ENCODE measurements around the gene LGALS3. TPM values are rescaled to one million over a fixed set of nuclear protein-coding genes. Genes with fewer than 3 reads are reported as not detected.
"Not testable (repeated sequence)": the region's sequence is repeated elsewhere in the genome, so short reads cannot be mapped to it uniquely, and the experiment has no call there.

The LGALS3 gene
- 235 TPM for total RNA-seq
- 241 TPM for polyA plus RNA-seq (ENCODE audit: insufficient read depth, low read depth, low replicate concordance)
- long read RNA-seq, donor 1, transcript LGALS3-201 (6 exons, 1,146 nt), result major isoform, 10 of 17 reads
- long read RNA-seq, donor 1, partial matches to known transcripts, result 5 of 17 reads
- long read RNA-seq, donor 1, other reads (novel, unspliced or antisense), result 0 of 17 reads
- long read RNA-seq, donor 2, transcript LGALS3-201 (6 exons, 1,146 nt), result major isoform, 18 of 38 reads
- long read RNA-seq, donor 2, transcript LGALS3-207 (4 exons, 1,734 nt), result minor isoform, 5 of 38 reads
- long read RNA-seq, donor 2, partial matches to known transcripts, result 15 of 38 reads
- long read RNA-seq, donor 2, other reads (novel, unspliced or antisense), result 0 of 38 reads
- long read RNA-seq, donor 3, transcript LGALS3-207 (4 exons, 1,734 nt), result minor isoform, 6 of 62 reads
- long read RNA-seq, donor 3, transcript LGALS3-201 (6 exons, 1,146 nt), result major isoform, 34 of 62 reads
- long read RNA-seq, donor 3, partial matches to known transcripts, result 21 of 62 reads
- long read RNA-seq, donor 3, other reads (novel, unspliced or antisense), result 0 of 62 reads
- long read RNA-seq, donor 4, transcript LGALS3-201 (6 exons, 1,146 nt), result major isoform, 5 of 7 reads
- long read RNA-seq, donor 4, partial matches to known transcripts, result 0 of 7 reads
- long read RNA-seq, donor 4, other reads (novel, unspliced or antisense), result 0 of 7 reads
- long read RNA-seq, donor 5, result 0 reads
- long read RNA-seq, donor 6, transcript LGALS3-201 (6 exons, 1,146 nt), result major isoform, 30 of 82 reads
- long read RNA-seq, donor 6, transcript LGALS3-207 (4 exons, 1,734 nt), result minor isoform, 8 of 82 reads
- long read RNA-seq, donor 6, partial matches to known transcripts, result 44 of 82 reads
- long read RNA-seq, donor 6, other reads (novel, unspliced or antisense), result 0 of 82 reads
- long read RNA-seq, donor 7, transcript LGALS3-201 (6 exons, 1,146 nt), result major isoform, 187 of 238 reads
- long read RNA-seq, donor 7, transcript LGALS3-207 (4 exons, 1,734 nt), result minor isoform, 11 of 238 reads
- long read RNA-seq, donor 7, partial matches to known transcripts, result 22 of 238 reads
- long read RNA-seq, donor 7, other reads (novel, unspliced or antisense), result 18 of 238 reads
- long read RNA-seq, donor 8, transcript LGALS3-207 (4 exons, 1,734 nt), result minor isoform, 6 of 30 reads
- long read RNA-seq, donor 8, transcript LGALS3-201 (6 exons, 1,146 nt), result major isoform, 16 of 30 reads
- long read RNA-seq, donor 8, partial matches to known transcripts, result 8 of 30 reads
- long read RNA-seq, donor 8, other reads (novel, unspliced or antisense), result 0 of 30 reads
- long read RNA-seq, donor 9, transcript LGALS3-201 (6 exons, 1,146 nt), result major isoform, 12 of 20 reads
- long read RNA-seq, donor 9, partial matches to known transcripts, result 6 of 20 reads
- long read RNA-seq, donor 9, other reads (novel, unspliced or antisense), result 0 of 20 reads
- long read RNA-seq, donor 10, transcript LGALS3-201 (6 exons, 1,146 nt), result major isoform, 9 of 22 reads
- long read RNA-seq, donor 10, partial matches to known transcripts, result 12 of 22 reads
- long read RNA-seq, donor 10, other reads (novel, unspliced or antisense), result 0 of 22 reads

GRCh38 chr14:55129086-55129427, at the start of gene LGALS3:
Gene LGALS3 (plus strand): TSS chr14:55129252. CDS start chr14:55137374, 8,122 bp downstream.
- Histone ChIP-seq H3K9me3 (ENCODE audit: control insufficient read depth in 2 of 3, insufficient read depth in 1 of 3, low read length in 3 of 3) (no peaks in the 10 kb centered on the region), H3K4me3 (ENCODE audit: low read length in 3 of 3) (peak within 1 kb of the TSS; percentile 37 to 80 (median 79)), H3K9ac (ENCODE audit: low read length in 3 of 3) (peak within 1 kb of the TSS in 2 of 3 donors; percentile 60 to 76), H3K27ac (ENCODE audit: low read depth in 2 of 2, low read length in 2 of 2) (peak within 1 kb of the TSS; percentile 75 to 82), H3K27me3 (ENCODE audit: control insufficient read depth, insufficient read depth, low read length) (no peaks in the 10 kb centered on the region), H3K36me3 (ENCODE audit: control insufficient read depth in 2 of 3, insufficient read depth in 3 of 3, low read length in 3 of 3) (no peaks in the 10 kb centered on the region), H3K4me1 (ENCODE audit: control insufficient read depth in 2 of 3, insufficient read depth in 2 of 3, low read depth in 1 of 3, low read length in 3 of 3) (peaks cover 0 to 10% (median 4%) of the 10 kb centered on the region in 3 donors)
- TF ChIP-seq CTCF (IDR thresholded peaks at IDR 0.05; ENCODE audit: borderline replicate concordance, extremely low read depth, insufficient read depth), result no peak
- peak in 4 of 5 donors; percentile 29 to 92 (median 54) for DNase-seq
- intact Hi-C loops (cut with DNase I), result no loop called here
- no peak for FAIRE-seq

GRCh38 chr14:55079961-55080360, 49.1 kb upstream of the LGALS3 start:
- H3K9ac ChIP-seq (ENCODE audit: low read length in 3 of 3); H3K27me3 ChIP-seq (ENCODE audit: control insufficient read depth, insufficient read depth, low read length); H3K4me1 ChIP-seq (ENCODE audit: control insufficient read depth in 2 of 3, insufficient read depth in 2 of 3, low read depth in 1 of 3, low read length in 3 of 3); intact Hi-C loops (cut with DNase I); DNase-seq; H3K27ac ChIP-seq (ENCODE audit: low read depth in 2 of 2, low read length in 2 of 2); H3K36me3 ChIP-seq (ENCODE audit: control insufficient read depth in 2 of 3, insufficient read depth in 3 of 3, low read length in 3 of 3); H3K9me3 ChIP-seq (ENCODE audit: control insufficient read depth in 2 of 3, insufficient read depth in 1 of 3, low read length in 3 of 3); H3K4me3 ChIP-seq (ENCODE audit: low read length in 3 of 3); FAIRE-seq: not testable (repeated sequence)

GRCh38 chr14:55084401-55085059, 44.5 kb upstream of the LGALS3 start:
- FAIRE-seq (no peak), DNase-seq (no peak)
- Histone ChIP-seq H3K36me3 (ENCODE audit: control insufficient read depth in 2 of 3, insufficient read depth in 3 of 3, low read length in 3 of 3) (no peaks in the 10 kb centered on the region), H3K4me3 (ENCODE audit: low read length in 3 of 3) (no peak overlapping the region), H3K9me3 (ENCODE audit: control insufficient read depth in 2 of 3, insufficient read depth in 1 of 3, low read length in 3 of 3) (no peaks in the 10 kb centered on the region), H3K9ac (ENCODE audit: low read length in 3 of 3) (no peak overlapping the region), H3K27ac (ENCODE audit: low read depth in 2 of 2, low read length in 2 of 2) (no peak overlapping the region), H3K4me1 (ENCODE audit: control insufficient read depth in 2 of 3, insufficient read depth in 2 of 3, low read depth in 1 of 3, low read length in 3 of 3) (no peaks in the 10 kb centered on the region), H3K27me3 (ENCODE audit: control insufficient read depth, insufficient read depth, low read length) (no peaks in the 10 kb centered on the region)
- intact Hi-C loops (cut with DNase I), result no loop called here
- TF ChIP-seq CTCF (IDR thresholded peaks at IDR 0.05; ENCODE audit: borderline replicate concordance, extremely low read depth, insufficient read depth), result no peak
